OCI-LY7 (cell line): ENCODE data around the gene C2CD4B. TPM values are rescaled to one million over a fixed set of nuclear protein-coding genes. Genes with fewer than 3 reads are reported as not detected.

Source experiments
- Bru-seq: library from RNA; stranded (reverse); fragments of 400-500 nt; gene quantifications from one replicate; lab custom pipeline; 2021; lab: Mats Ljungman, UMichigan
- BruChase-seq, 2 experiments: library from RNA; stranded (reverse); fragments of 400-500 nt; gene quantifications; one replicate each; lab custom pipeline; 2021; lab: Mats Ljungman, UMichigan
- BruUV-seq: library from RNA; stranded (reverse); fragments of 400-500 nt; replicated peaks from 2 replicates; lab custom pipeline; 2021; lab: Mats Ljungman, UMichigan
- CTCF ChIA-PET: fragments of 300-600 bp; sonication (Branson Sonifier 250); formaldehyde crosslinking; loops from one replicate; lab custom pipeline; 2022; ENCODE audit warnings: antibody characterized with exemption; ENCODE audit not compliant: unreplicated experiment; lab: Charles Lee
- POLR2A ChIA-PET: fragments of 300-600 bp; sonication (Branson Sonifier 250); formaldehyde crosslinking; loops from one replicate; lab custom pipeline; 2022; ENCODE audit warnings: antibody characterized with exemption; lab: Charles Lee
- DNase-seq: peaks from one replicate; pipeline ENCODE4 v3.0.0-alpha.2; 2015; ENCODE audit warnings: low spot score
- H2AFZ ChIP-seq: fragments of 200-600 bp; sonication (generic), shearing (Covaris generic); 2 replicates; pipeline ENCODE4 v1.6.1; 2014; ENCODE audit warnings: mild to moderate bottlenecking, antibody characterized with exemption, low read length, moderate library complexity
- H3K27ac ChIP-seq: fragments of 200-600 bp; sonication (generic); 2 replicates; pipeline ENCODE4 v1.5.1; 2014; ENCODE audit warnings: mixed run types, low read depth, mild to moderate bottlenecking, moderate library complexity, low read length, inconsistent platforms; ENCODE audit not compliant: poor library complexity, severe bottlenecking
- H3K36me3 ChIP-seq: fragments of 200-600 bp; sonication (generic); 2 replicates; pipeline ENCODE4 v1.6.1; 2014; ENCODE audit warnings: mild to moderate bottlenecking, antibody characterized with exemption, low read length, moderate library complexity, mixed read lengths; ENCODE audit not compliant: insufficient read depth
- H3K4me1 ChIP-seq: fragments of 200-600 bp; sonication (generic); 2 replicates; pipeline ENCODE4 v1.5.1; 2014; ENCODE audit warnings: mild to moderate bottlenecking, low read length; ENCODE audit not compliant: insufficient read depth, poor library complexity, severe bottlenecking
- H3K4me2 ChIP-seq: fragments of 200-600 bp; sonication (generic); 2 replicates; pipeline ENCODE4 v1.6.1; 2014; ENCODE audit warnings: mild to moderate bottlenecking, low read length
- H3K4me3 ChIP-seq: fragments of 200-600 bp; sonication (generic); 2 replicates; pipeline ENCODE4 v1.5.1; 2014; ENCODE audit warnings: mild to moderate bottlenecking, low read depth, low read length; ENCODE audit not compliant: poor library complexity, severe bottlenecking
- H3K79me2 ChIP-seq: fragments of 200-600 bp; sonication (generic); 2 replicates; pipeline ENCODE4 v1.6.1; 2016; ENCODE audit warnings: low read depth, mild to moderate bottlenecking, low read length, moderate library complexity, mixed read lengths; ENCODE audit not compliant: insufficient read depth
- H3K9me2 ChIP-seq: fragments of 200-600 bp; sonication (generic); 2 replicates; pipeline ENCODE4 v1.6.1; 2016; ENCODE audit warnings: mild to moderate bottlenecking, low read length, mixed read lengths; ENCODE audit not compliant: insufficient read depth
- H3K9me3 ChIP-seq: fragments of 200-600 bp; sonication (generic); 2 replicates; pipeline ENCODE4 v1.6.1; 2014; ENCODE audit warnings: mild to moderate bottlenecking, mixed run types, low read length, mixed read lengths
- H4K20me1 ChIP-seq: fragments of 200-600 bp; sonication (generic); 2 replicates; pipeline ENCODE4 v1.6.1; 2014; ENCODE audit warnings: mild to moderate bottlenecking, antibody characterized with exemption, low read length, moderate library complexity, mixed read lengths; ENCODE audit not compliant: insufficient read depth
- CTCF ChIP-seq: fragments of 200-600 bp; sonication (generic); conservative IDR thresholded peaks from 2 replicates; pipeline ENCODE4 v1.5.1; 2014; ENCODE audit warnings: mild to moderate bottlenecking, antibody characterized with exemption, low read length, moderate library complexity, mixed read lengths
- EZH2phosphoT487 ChIP-seq: fragments of 200-600 bp; sonication (generic); IDR thresholded peaks from 2 replicates; pipeline ENCODE4 v1.6.1; 2018; ENCODE audit warnings: low read depth, borderline replicate concordance, mild to moderate bottlenecking, mixed run types, antibody characterized with exemption, low read length, moderate library complexity, mixed read lengths
- intact Hi-C: fragments of 100-400 bp; cut with micrococcal nuclease; formaldehyde crosslinking; loops from one replicate; pipeline ENCODE4 v1.10.0; 2022; ENCODE audit not compliant: unreplicated experiment
- long read RNA-seq: library from polyadenylated mRNA; stranded (forward); transcript quantifications from one replicate; pipeline ENCODE4 v2.0.0, GENCODE V29; 2022
- total RNA-seq, 2 experiments: library from RNA; depleted of rRNA in 1 of 2; stranded (reverse); fragments of >200 nt in 1 of 2; shearing (Covaris generic) in 1 of 2; gene quantifications; 2 replicates each; pipeline ENCODE4 v1.2.3, GENCODE V29; 2014 to 2022

The C2CD4B gene
- not detected in 2 replicates for total RNA-seq (2014; rRNA removed; shearing (Covaris generic))
- total RNA-seq (2022), result not detected in 2 replicates
- Bru-seq, nascent RNA, result not detected
- not detected for BruChase-seq, experiment 1, labeled RNA remaining after a 6-hour chase
- not detected for BruChase-seq, experiment 2, labeled RNA remaining after a 2-hour chase
- long read RNA-seq, result 0 reads

GRCh38 chr15:62165104-62165792 is at the start of gene C2CD4B:
Gene C2CD4B (minus strand): TSS chr15:62165285. CDS start chr15:62164984, 301 bp downstream.
- no peaks in the 10 kb centered on the region for H3K4me1 ChIP-seq
- no peak within 1 kb of the TSS for H3K4me3 ChIP-seq
- H3K27ac ChIP-seq, result no peak within 1 kb of the TSS
- no peaks in the 10 kb centered on the region for H3K36me3 ChIP-seq
- no peaks in the 10 kb centered on the region for H3K79me2 ChIP-seq
- H2AFZ ChIP-seq, result no peak within 1 kb of the TSS
- no peaks in the 10 kb centered on the region for H3K9me2 ChIP-seq
- no peaks in the 10 kb centered on the region for H3K9me3 ChIP-seq
- TF ChIP-seq CTCF, result no peak
- TF ChIP-seq EZH2phosphoT487, result no peak
- no peak within 1 kb of the TSS for H3K4me2 ChIP-seq
- CTCF ChIA-PET, result no interaction called here
- POLR2A ChIA-PET, result no interaction called here
- no peaks in the 10 kb centered on the region for H4K20me1 ChIP-seq
- BruUV-seq, result no TSS peak
- intact Hi-C loops, result no loop called here
- DNase-seq, result no peak

GRCh38 chr15:62212741-62213140 is 47.7 kb upstream of the C2CD4B start:
- intact Hi-C loops, result no loop called here
- Histone ChIP-seq H3K9me3 (0 out of 2 replicates have a peak, but pooled peaks cover 5% of the 10 kb centered on the region), H4K20me1 (no peaks in the 10 kb centered on the region), H2AFZ (no peak overlapping the region), H3K36me3 (no peaks in the 10 kb centered on the region), H3K27ac (no peak overlapping the region), H3K9me2 (no peaks in the 10 kb centered on the region), H3K79me2 (no peaks in the 10 kb centered on the region), H3K4me3 (no peak overlapping the region), H3K4me1 (no peaks in the 10 kb centered on the region), H3K4me2 (no peak overlapping the region)
- CTCF ChIA-PET, result no interaction called here
- TF ChIP-seq CTCF (no peak), EZH2phosphoT487 (no peak)
- DNase-seq, result no peak
- BruUV-seq, result no TSS peak
- POLR2A ChIA-PET, result no interaction called here

GRCh38 chr15:62211348-62211747 is 46.3 kb upstream of the C2CD4B start:
- intact Hi-C loops, result no loop called here
- ChIA-PET CTCF (no interaction called here), POLR2A (no interaction called here)
- H3K9me3 ChIP-seq, result no peaks in the 10 kb centered on the region
- no peak for DNase-seq
- H3K4me3 ChIP-seq, result no peak overlapping the region
- TF ChIP-seq EZH2phosphoT487 (no peak), CTCF (no peak)
- no peaks in the 10 kb centered on the region for H3K9me2 ChIP-seq
- no peak overlapping the region for H3K4me2 ChIP-seq
- H4K20me1 ChIP-seq, result no peaks in the 10 kb centered on the region
- no peaks in the 10 kb centered on the region for H3K79me2 ChIP-seq
- no peaks in the 10 kb centered on the region for H3K36me3 ChIP-seq
- H3K4me1 ChIP-seq, result no peaks in the 10 kb centered on the region
- BruUV-seq, result no TSS peak
- no peak overlapping the region for H2AFZ ChIP-seq
- no peak overlapping the region for H3K27ac ChIP-seq
